H9 (cell line): ENCODE data around the gene SP140L. TPM values are rescaled to one million over a fixed set of nuclear protein-coding genes. Genes with fewer than 3 reads are reported as not detected.

Experiments used
- DNase-seq: peaks from one replicate; pipeline ENCODE4 v3.0.0-alpha.2; 2017
- H2AFZ ChIP-seq: one replicate; pipeline ENCODE4 v1.6.1; 2013; ENCODE audit warnings: mild to moderate bottlenecking, low read length, control low read depth, moderate library complexity
- H2AK5ac ChIP-seq: 2 replicates; pipeline ENCODE4 v1.6.1; 2013; ENCODE audit warnings: low read length, control low read depth, mixed read lengths; ENCODE audit not compliant: insufficient read length
- H2BK120ac ChIP-seq: one replicate; pipeline ENCODE4 v1.6.1; 2013; ENCODE audit warnings: low read depth, mild to moderate bottlenecking, low read length, control low read depth, inconsistent platforms; ENCODE audit not compliant: poor library complexity, severe bottlenecking
- H2BK12ac ChIP-seq: 2 replicates; pipeline ENCODE4 v1.6.1; 2013; ENCODE audit warnings: low read length, control low read depth, mixed read lengths, low read depth; ENCODE audit not compliant: insufficient read length
- H2BK15ac ChIP-seq: 2 replicates; pipeline ENCODE4 v1.6.1; 2013; ENCODE audit warnings: low read depth, low read length, control low read depth
- H2BK20ac ChIP-seq: one replicate; pipeline ENCODE4 v1.6.1; 2013; ENCODE audit warnings: low read depth, mild to moderate bottlenecking, low read length, control low read depth, inconsistent platforms; ENCODE audit not compliant: poor library complexity, severe bottlenecking
- H2BK5ac ChIP-seq: 2 replicates; pipeline ENCODE4 v1.6.1; 2013; ENCODE audit warnings: low read length, control low read depth, mixed read lengths; ENCODE audit not compliant: insufficient read length
- H3K14ac ChIP-seq: 2 replicates; pipeline ENCODE4 v1.6.1; 2013; ENCODE audit warnings: low read length, control low read depth; ENCODE audit not compliant: insufficient read depth
- H3K18ac ChIP-seq: 2 replicates; pipeline ENCODE4 v1.6.1; 2013; ENCODE audit warnings: low read depth, mild to moderate bottlenecking, mixed read lengths, low read length, control low read depth; ENCODE audit not compliant: insufficient read length
- H3K23ac ChIP-seq: 2 replicates; pipeline ENCODE4 v1.6.1; 2013; ENCODE audit warnings: low read length, control low read depth, mixed read lengths, low read depth; ENCODE audit not compliant: insufficient read length
- H3K23me2 ChIP-seq: 2 replicates; pipeline ENCODE4 v1.6.1; 2013; ENCODE audit warnings: low read depth, mild to moderate bottlenecking, mixed read lengths, low read length, control low read depth; ENCODE audit not compliant: insufficient read length, poor library complexity, severe bottlenecking
- H3K27ac ChIP-seq: 2 replicates; pipeline ENCODE4 v1.5.1; 2013; ENCODE audit warnings: low read length, control low read depth, mixed read lengths, low read depth; ENCODE audit not compliant: insufficient read length
- H3K27me3 ChIP-seq: 2 replicates; pipeline ENCODE4 v1.6.1; 2013; ENCODE audit warnings: low read length, control low read depth, inconsistent platforms; ENCODE audit not compliant: insufficient read depth
- H3K4ac ChIP-seq: 2 replicates; pipeline ENCODE4 v1.6.1; 2013; ENCODE audit warnings: low read depth, mild to moderate bottlenecking, control low read depth, inconsistent platforms, low read length, moderate library complexity
- H3K4me1 ChIP-seq: 2 replicates; pipeline ENCODE4 v1.6.1; 2013; ENCODE audit warnings: low read length, control low read depth, inconsistent platforms; ENCODE audit not compliant: insufficient read depth
- H3K4me2 ChIP-seq: 2 replicates; pipeline ENCODE4 v1.6.1; 2013; ENCODE audit warnings: low read length, control low read depth, mixed read lengths; ENCODE audit not compliant: insufficient read length, insufficient read depth
- H3K56ac ChIP-seq: 2 replicates; pipeline ENCODE4 v1.6.1; 2013; ENCODE audit warnings: low read depth, mild to moderate bottlenecking, mixed read lengths, low read length, control low read depth; ENCODE audit not compliant: insufficient read length
- H3K79me1 ChIP-seq: 2 replicates; pipeline ENCODE4 v1.6.1; 2013; ENCODE audit warnings: low read depth, mild to moderate bottlenecking, moderate library complexity, low read length, control low read depth, inconsistent platforms; ENCODE audit not compliant: insufficient read depth, poor library complexity, severe bottlenecking
- H3K79me2 ChIP-seq: 2 replicates; pipeline ENCODE4 v1.6.1; 2013; ENCODE audit warnings: low read length, control low read depth, inconsistent platforms; ENCODE audit not compliant: insufficient read depth
- H3K9ac ChIP-seq: 2 replicates; pipeline ENCODE4 v1.6.1; 2013; ENCODE audit warnings: low read length, control low read depth, mixed read lengths; ENCODE audit not compliant: insufficient read length; ENCODE audit errors: extremely low read depth
- H3K9me3 ChIP-seq: one replicate; pipeline ENCODE4 v1.6.1; 2013; ENCODE audit warnings: low read depth, low read length, inconsistent platforms; ENCODE audit not compliant: control insufficient read depth
- H3T11ph ChIP-seq: one replicate; pipeline ENCODE4 v1.6.1; 2013; ENCODE audit warnings: mild to moderate bottlenecking, low read length, control low read depth, inconsistent platforms
- H4K20me1 ChIP-seq: one replicate; pipeline ENCODE4 v1.6.1; 2013; ENCODE audit not compliant: control insufficient read depth, insufficient read length, insufficient read depth
- H4K5ac ChIP-seq: 2 replicates; pipeline ENCODE4 v1.6.1; 2013; ENCODE audit warnings: low read depth, mild to moderate bottlenecking, mixed read lengths, low read length, control low read depth; ENCODE audit not compliant: insufficient read length
- H4K8ac ChIP-seq: replicated peaks from 2 replicates; pipeline ENCODE4 v1.6.1; 2013; ENCODE audit warnings: low read length, control low read depth, mixed read lengths, low read depth; ENCODE audit not compliant: insufficient read length
- H4K91ac ChIP-seq: 2 replicates; pipeline ENCODE4 v1.6.1; 2013; ENCODE audit warnings: low read depth, mild to moderate bottlenecking, moderate library complexity, mixed read lengths, low read length, control low read depth; ENCODE audit not compliant: insufficient read length
- H3K27ac Mint-ChIP-seq, 3 experiments: 2 replicates in 2 of 3; 3 replicates in 1 of 3; pipeline ENCODE4 v1.8.0; 2020 to 2021; ENCODE audit warnings: mixed read lengths in 3 of 3, mild to moderate bottlenecking in 1 of 3, moderate library complexity in 1 of 3
- H3K27me3 Mint-ChIP-seq: 2 replicates; pipeline ENCODE4 v1.8.0; 2021; ENCODE audit warnings: low read depth, mild to moderate bottlenecking, moderate library complexity, mixed read lengths
- H3K36me3 Mint-ChIP-seq, 3 experiments: 2 replicates in 2 of 3; 3 replicates in 1 of 3; pipeline ENCODE4 v1.8.0; 2020 to 2021; ENCODE audit warnings: low read depth in 3 of 3, mixed read lengths in 3 of 3; ENCODE audit not compliant: insufficient read depth in 1 of 3
- H3K4me1 Mint-ChIP-seq, 2 experiments: 2 replicates each; pipeline ENCODE4 v1.8.0; 2020; ENCODE audit warnings: mixed read lengths in 2 of 2
- H3K4me3 Mint-ChIP-seq, 2 experiments: 2 replicates in 1 of 2; 3 replicates in 1 of 2; pipeline ENCODE4 v1.8.0; 2020 to 2021; ENCODE audit warnings: mild to moderate bottlenecking in 2 of 2, mixed read lengths in 2 of 2, moderate library complexity in 1 of 2
- H3K9me3 Mint-ChIP-seq, 2 experiments: 2 replicates in 1 of 2; 3 replicates in 1 of 2; pipeline ENCODE4 v1.8.0; 2020; ENCODE audit warnings: mild to moderate bottlenecking in 2 of 2, mixed read lengths in 2 of 2, moderate library complexity in 1 of 2
- WGBS: extraction: QIAGEN DNeasy Blood & Tissue Kit; methylation state at CpG from one replicate; pipeline ENCODE4 v1.1.7; 2013; ENCODE audit warnings: missing lambda C conversion rate, low lambda C conversion rate, mixed read lengths; ENCODE audit not compliant: insufficient read length; ENCODE audit errors: extremely low coverage; 5-methylcytosine and 5-hydroxymethylcytosine counted together
- total RNA-seq: library from RNA; stranded (reverse); gene quantifications from 2 replicates; pipeline ENCODE4 v1.2.1, GENCODE V29; 2021
- TF ChIP-seq, protein P1 (sequence below): fragments of 200-600 bp; sonication (generic); conservative IDR thresholded peaks from 3 replicates; pipeline ENCODE4 v1.8.0; 2021; ENCODE audit warnings: antibody characterized with exemption, mild to moderate bottlenecking

The SP140L gene
- total RNA-seq, 1 experiment from 2014 or later, result 1.3 TPM

DNA sequence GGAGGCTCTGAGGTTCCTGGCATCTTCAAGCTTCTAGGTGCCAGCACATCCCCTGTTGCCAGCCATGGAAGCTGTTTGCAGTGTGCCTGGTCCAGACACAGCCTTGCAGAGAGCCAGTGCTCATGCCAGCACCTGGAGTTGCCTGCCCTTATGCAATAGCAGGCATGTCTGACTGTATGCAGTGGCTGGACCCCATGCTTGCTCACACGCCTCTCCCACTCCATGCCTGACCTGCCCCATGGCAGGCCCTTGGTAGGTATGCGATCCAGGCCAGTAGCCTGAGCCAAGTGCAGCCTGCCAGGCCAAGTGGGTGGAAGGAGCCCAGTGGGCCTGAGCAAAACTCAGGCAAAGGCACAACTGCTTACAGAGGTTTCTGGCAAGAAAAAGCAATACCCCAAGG, 19.5 kb upstream of the SP140L start:
- no CpG with 5 or more reads among the region's 2 CpGs for WGBS
- Mint-ChIP-seq H3K9me3 (peaks cover 18 to 22% of the 10 kb centered on the region in 2 experiments; a peak in 4 of 5 replicates), H3K36me3 (peaks cover 0 to 7% (median 4%) of the 10 kb centered on the region in 3 experiments; a peak in 2 of 7 replicates), H3K4me3 (no peak overlapping the region), H3K4me1 (peaks cover 10 to 11% of the 10 kb centered on the region in 2 experiments), H3K27ac (no peak overlapping the region), H3K27me3 (no peaks in the 10 kb centered on the region; the same call in 1 of the 2 replicates)
- H4K91ac ChIP-seq, result no peak overlapping the region
- no peaks in the 10 kb centered on the region for H3K27me3 ChIP-seq
- no peak overlapping the region for H2AFZ ChIP-seq
- H2BK15ac ChIP-seq, result no peak overlapping the region
- H3K56ac ChIP-seq, result no peak overlapping the region
- DNase-seq, result no peak
- H3K4ac ChIP-seq, result no peak overlapping the region
- no peaks in the 10 kb centered on the region for H3K79me2 ChIP-seq
- H3K14ac ChIP-seq, result no peak overlapping the region
- H3K9me3 ChIP-seq, result no peaks in the 10 kb centered on the region
- TF ChIP-seq, protein P1, sequence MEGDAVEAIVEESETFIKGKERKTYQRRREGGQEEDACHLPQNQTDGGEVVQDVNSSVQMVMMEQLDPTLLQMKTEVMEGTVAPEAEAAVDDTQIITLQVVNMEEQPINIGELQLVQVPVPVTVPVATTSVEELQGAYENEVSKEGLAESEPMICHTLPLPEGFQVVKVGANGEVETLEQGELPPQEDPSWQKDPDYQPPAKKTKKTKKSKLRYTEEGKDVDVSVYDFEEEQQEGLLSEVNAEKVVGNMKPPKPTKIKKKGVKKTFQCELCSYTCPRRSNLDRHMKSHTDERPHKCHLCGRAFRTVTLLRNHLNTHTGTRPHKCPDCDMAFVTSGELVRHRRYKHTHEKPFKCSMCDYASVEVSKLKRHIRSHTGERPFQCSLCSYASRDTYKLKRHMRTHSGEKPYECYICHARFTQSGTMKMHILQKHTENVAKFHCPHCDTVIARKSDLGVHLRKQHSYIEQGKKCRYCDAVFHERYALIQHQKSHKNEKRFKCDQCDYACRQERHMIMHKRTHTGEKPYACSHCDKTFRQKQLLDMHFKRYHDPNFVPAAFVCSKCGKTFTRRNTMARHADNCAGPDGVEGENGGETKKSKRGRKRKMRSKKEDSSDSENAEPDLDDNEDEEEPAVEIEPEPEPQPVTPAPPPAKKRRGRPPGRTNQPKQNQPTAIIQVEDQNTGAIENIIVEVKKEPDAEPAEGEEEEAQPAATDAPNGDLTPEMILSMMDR, result no peak
- no peak overlapping the region for H2BK20ac ChIP-seq
- no peak overlapping the region for H3K23ac ChIP-seq
- no peaks in the 10 kb centered on the region for H4K20me1 ChIP-seq
- H2AK5ac ChIP-seq, result no peak overlapping the region
- H2BK12ac ChIP-seq, result no peak overlapping the region
- H2BK5ac ChIP-seq, result no peak overlapping the region
- no peak overlapping the region for H4K8ac ChIP-seq
- H3K9ac ChIP-seq, result no peak overlapping the region
- no peaks in the 10 kb centered on the region for H3K79me1 ChIP-seq
- H3K27ac ChIP-seq, result no peak overlapping the region
- no peak overlapping the region for H3K4me2 ChIP-seq
- no peaks in the 10 kb centered on the region for H3K23me2 ChIP-seq
- H3K4me1 ChIP-seq, result no peaks in the 10 kb centered on the region
- H3T11ph ChIP-seq, result no peak overlapping the region
- no peak overlapping the region for H3K18ac ChIP-seq
- H2BK120ac ChIP-seq, result no peak overlapping the region
- H4K5ac ChIP-seq, result no peak overlapping the region
